Osteoblast (primary cell): ENCODE measurements around the gene SAP30BP. TPM values are rescaled to one million over a fixed set of nuclear protein-coding genes. Genes with fewer than 3 reads are reported as not detected.
A peak's percentile ranks its signal among the peaks of the same experiment; 100 is the strongest.

Experiments
- DNase-seq: peaks from one replicate; pipeline ENCODE4 v3.0.0; 2011; ENCODE audit warnings: low spot score, mixed read lengths; ENCODE audit not compliant: insufficient read length; ENCODE audit errors: missing footprints
- H2AFZ ChIP-seq: 2 replicates; pipeline ENCODE4 v1.6.0; 2011; ENCODE audit warnings: mild to moderate bottlenecking, low read length
- H3K27ac ChIP-seq: 2 replicates; pipeline ENCODE4 v1.5.1; 2011; ENCODE audit warnings: mild to moderate bottlenecking, low read depth, low read length, moderate library complexity
- H3K27me3 ChIP-seq: 2 replicates; pipeline ENCODE4 v1.6.0; 2012; ENCODE audit warnings: mild to moderate bottlenecking, control low read depth, inconsistent platforms, low read length, moderate library complexity; ENCODE audit not compliant: insufficient read depth
- H3K36me3 ChIP-seq: 2 replicates; pipeline ENCODE4 v1.5.1; 2011; ENCODE audit warnings: mild to moderate bottlenecking, low read length, control low read depth, moderate library complexity; ENCODE audit not compliant: insufficient read depth
- H3K4me1 ChIP-seq: 2 replicates; pipeline ENCODE4 v1.5.1; 2011; ENCODE audit warnings: mild to moderate bottlenecking, low read length, control low read depth, moderate library complexity; ENCODE audit not compliant: insufficient read depth
- H3K4me2 ChIP-seq: 2 replicates; pipeline ENCODE4 v1.6.0; 2011; ENCODE audit warnings: mild to moderate bottlenecking, low read length; ENCODE audit not compliant: insufficient read depth
- H3K4me3 ChIP-seq: fragments of 200-600 bp; sonication (generic); 3 replicates; pipeline ENCODE4 v1.5.1; 2012; ENCODE audit warnings: mild to moderate bottlenecking, low read length, inconsistent platforms; ENCODE audit not compliant: insufficient read depth
- H3K79me2 ChIP-seq: 2 replicates; pipeline ENCODE4 v1.6.0; 2012; ENCODE audit warnings: mild to moderate bottlenecking, low read length, control low read depth, inconsistent platforms; ENCODE audit not compliant: insufficient read depth
- H3K9me3 ChIP-seq: 2 replicates; pipeline ENCODE4 v1.5.1; 2011; ENCODE audit warnings: low read depth, low read length, control low read depth
- H4K20me1 ChIP-seq: 2 replicates; pipeline ENCODE4 v1.6.0; 2012; ENCODE audit warnings: mild to moderate bottlenecking, low read length, control low read depth; ENCODE audit not compliant: insufficient read depth
- CTCF ChIP-seq: IDR thresholded peaks from 2 replicates; pipeline ENCODE4 v1.5.1; 2011; ENCODE audit warnings: mild to moderate bottlenecking, low read depth, low read length, moderate library complexity; ENCODE audit errors: extremely low read depth
- total RNA-seq: library from RNA; depleted of rRNA; stranded (reverse); fragments of >200 nt; gene quantifications from 2 replicates; pipeline ENCODE4 v1.2.3, GENCODE V29; 2012

Gene SAP30BP
- total RNA-seq, 1 donor: 48.1 TPM

- H3K36me3 ChIP-seq: no peaks in the 10 kb centered on the region
- TF ChIP-seq CTCF: no peak
- no peak overlapping the region for H3K27ac ChIP-seq
- no peak overlapping the region for H3K4me3 ChIP-seq
- no peaks in the 10 kb centered on the region for H3K79me2 ChIP-seq
- no peaks in the 10 kb centered on the region for H3K9me3 ChIP-seq
- no peaks in the 10 kb centered on the region for H3K27me3 ChIP-seq
- no peak overlapping the region for H3K4me2 ChIP-seq
- H3K4me1 ChIP-seq: peaks cover 9% of the 10 kb centered on the region
- no peak overlapping the region for H2AFZ ChIP-seq
- DNase-seq: peak; percentile 67
- no peaks in the 10 kb centered on the region for H4K20me1 ChIP-seq
Observed at GRCh38 chr17:75737133-75737962, 70.2 kb downstream of the SAP30BP start.

GRCh38 chr17:75738218-75738802 lies 71.2 kb downstream of the SAP30BP start:
- Histone ChIP-seq H3K27me3 (no peaks in the 10 kb centered on the region), H3K4me2 (no peak overlapping the region), H4K20me1 (no peaks in the 10 kb centered on the region), H3K27ac (no peak overlapping the region), H2AFZ (no peak overlapping the region), H3K79me2 (no peaks in the 10 kb centered on the region), H3K36me3 (no peaks in the 10 kb centered on the region), H3K4me1 (peaks cover 9% of the 10 kb centered on the region), H3K9me3 (no peaks in the 10 kb centered on the region), H3K4me3 (no peak overlapping the region)
- DNase-seq: peak; percentile 94
- TF ChIP-seq CTCF: no peak

GRCh38 chr17:75739174-75739573 lies 72.0 kb downstream of the SAP30BP start:
- no peak overlapping the region for H3K4me2 ChIP-seq
- no peak overlapping the region for H2AFZ ChIP-seq
- H4K20me1 ChIP-seq: no peaks in the 10 kb centered on the region
- H3K4me3 ChIP-seq: no peak overlapping the region
- no peak for TF ChIP-seq CTCF
- no peaks in the 10 kb centered on the region for H3K79me2 ChIP-seq
- H3K4me1 ChIP-seq: peaks cover 9% of the 10 kb centered on the region
- H3K36me3 ChIP-seq: no peaks in the 10 kb centered on the region
- no peaks in the 10 kb centered on the region for H3K27me3 ChIP-seq
- no peak for DNase-seq
- no peak overlapping the region for H3K27ac ChIP-seq
- H3K9me3 ChIP-seq: no peaks in the 10 kb centered on the region

GRCh38 chr17:75739801-75740200 lies 72.7 kb downstream of the SAP30BP start:
- H4K20me1 ChIP-seq: no peaks in the 10 kb centered on the region
- H3K27ac ChIP-seq: no peak overlapping the region
- no peak overlapping the region for H2AFZ ChIP-seq
- no peak overlapping the region for H3K4me2 ChIP-seq
- TF ChIP-seq CTCF: no peak
- H3K4me1 ChIP-seq: peaks cover 9% of the 10 kb centered on the region
- H3K4me3 ChIP-seq: no peak overlapping the region
- no peaks in the 10 kb centered on the region for H3K36me3 ChIP-seq
- H3K9me3 ChIP-seq: no peaks in the 10 kb centered on the region
- no peak for DNase-seq
- H3K79me2 ChIP-seq: no peaks in the 10 kb centered on the region
- H3K27me3 ChIP-seq: no peaks in the 10 kb centered on the region
